Measurements from ENCODE around the gene CCDC92.

CCDC92 gene

DNA sequence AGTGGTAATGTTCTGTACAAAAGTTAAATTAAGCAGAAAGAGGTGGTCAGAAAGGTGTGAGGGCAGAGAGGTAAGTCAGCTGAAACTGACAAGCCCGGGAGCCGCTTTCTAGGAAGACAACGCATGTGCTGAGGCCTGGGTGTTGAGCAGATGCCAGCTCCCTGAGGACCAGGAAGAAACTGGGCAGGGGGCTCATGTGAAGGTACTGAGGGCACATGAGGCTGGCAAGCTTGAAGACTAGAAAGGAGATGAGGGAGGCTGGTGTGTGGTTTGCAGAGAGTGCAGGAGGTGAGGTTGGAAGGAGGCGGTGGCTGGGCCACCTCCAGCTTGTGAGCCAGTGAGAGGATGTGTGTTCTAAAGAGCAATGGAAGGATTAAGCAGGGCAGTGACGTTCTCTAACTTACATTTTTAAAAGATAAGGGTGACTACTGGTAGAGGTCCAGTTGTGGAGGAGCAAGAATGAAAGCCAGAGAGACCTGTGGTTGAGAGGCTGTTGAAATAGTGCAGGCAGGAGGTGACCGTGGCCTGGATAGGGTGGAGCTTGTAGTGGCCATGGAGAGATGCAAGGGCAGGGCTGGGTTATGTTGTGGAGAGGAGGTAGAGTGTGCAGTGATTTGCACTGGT is 29.5 kb upstream of the CCDC92 start:
- no peak for DNase-seq (ENCODE audit: low spot score)

- DNase-seq (ENCODE audit: low spot score), result no peak
Observed at GRCh38 chr12:124001343-124001742, 28.7 kb upstream of the CCDC92 start.

DNA sequence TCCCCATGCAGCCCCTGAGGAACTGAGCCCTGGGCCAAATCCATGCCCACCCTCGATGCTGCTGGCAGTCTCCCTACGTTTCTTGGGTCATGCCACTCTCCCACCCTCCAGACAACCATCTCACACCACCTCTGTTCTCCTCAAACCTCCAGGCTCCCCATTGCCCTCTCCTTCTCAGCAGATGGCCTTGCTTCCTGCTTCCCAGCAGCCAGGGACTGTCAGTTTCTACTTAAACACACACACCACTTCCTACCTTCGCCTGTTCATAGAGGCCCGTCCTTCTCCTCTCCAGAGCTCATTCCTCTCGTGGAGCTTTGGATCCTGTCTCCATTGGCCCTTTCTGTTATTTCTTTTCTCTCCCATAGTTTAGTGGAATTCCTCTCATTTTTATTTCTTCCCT is 27.5 kb upstream of the CCDC92 start:
- DNase-seq (ENCODE audit: low spot score), result no peak

GRCh38 chr12:123998991-123999359 is 26.3 kb upstream of the CCDC92 start:
- no peak for DNase-seq (ENCODE audit: low spot score)

DNA sequence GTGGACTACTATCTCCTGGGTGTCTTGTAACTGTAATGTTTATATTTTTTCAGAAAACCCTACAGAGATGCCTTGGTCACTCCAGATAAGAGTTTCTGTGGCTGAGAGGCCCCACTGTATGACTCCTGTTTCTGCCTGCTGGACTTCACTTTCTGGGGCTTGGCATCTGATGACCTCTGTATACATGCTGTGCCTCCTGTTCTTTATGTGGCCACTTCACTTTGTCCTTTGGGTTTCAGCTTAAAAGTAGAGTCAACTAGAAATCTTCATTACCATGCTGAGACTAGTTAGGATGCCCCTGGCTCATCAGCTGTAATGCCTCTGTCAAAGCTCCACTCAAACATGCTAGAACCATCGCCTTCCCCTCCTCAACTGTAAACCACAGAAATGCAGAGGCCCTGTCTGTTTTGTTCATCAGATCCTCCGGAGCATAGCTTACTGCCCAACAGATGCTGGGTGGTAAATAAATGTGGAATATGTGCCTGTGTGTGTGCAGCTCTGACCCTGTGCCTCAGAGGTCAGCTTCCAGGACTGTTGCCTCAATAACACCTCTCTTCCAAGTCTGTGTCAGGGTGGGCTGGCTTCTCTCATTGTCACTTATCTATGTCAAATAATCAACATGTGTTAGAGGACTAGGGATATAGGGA is 25.8 kb upstream of the CCDC92 start:
- DNase-seq (ENCODE audit: low spot score), result no peak

DNA sequence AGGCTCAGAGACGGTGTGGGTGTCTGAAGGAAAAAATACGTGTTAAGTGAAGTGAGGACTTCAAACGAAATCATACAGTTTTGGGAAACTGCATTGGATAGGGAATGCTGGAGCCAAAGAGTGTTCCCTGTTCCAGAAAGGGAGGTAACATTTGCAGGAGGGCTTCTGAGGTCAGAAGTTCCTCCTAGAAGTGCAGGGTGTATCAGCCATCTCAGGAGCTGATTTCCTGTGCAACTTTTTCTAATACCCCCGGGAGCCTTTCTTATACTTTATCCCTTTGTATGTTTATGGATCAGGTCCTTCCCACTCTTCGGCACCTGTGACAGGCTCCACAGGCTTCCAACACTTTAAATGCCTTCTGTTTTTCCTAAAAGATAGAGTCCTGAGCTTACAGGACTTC is 25.3 kb upstream of the CCDC92 start:
- no peak for DNase-seq (ENCODE audit: low spot score)

DNA sequence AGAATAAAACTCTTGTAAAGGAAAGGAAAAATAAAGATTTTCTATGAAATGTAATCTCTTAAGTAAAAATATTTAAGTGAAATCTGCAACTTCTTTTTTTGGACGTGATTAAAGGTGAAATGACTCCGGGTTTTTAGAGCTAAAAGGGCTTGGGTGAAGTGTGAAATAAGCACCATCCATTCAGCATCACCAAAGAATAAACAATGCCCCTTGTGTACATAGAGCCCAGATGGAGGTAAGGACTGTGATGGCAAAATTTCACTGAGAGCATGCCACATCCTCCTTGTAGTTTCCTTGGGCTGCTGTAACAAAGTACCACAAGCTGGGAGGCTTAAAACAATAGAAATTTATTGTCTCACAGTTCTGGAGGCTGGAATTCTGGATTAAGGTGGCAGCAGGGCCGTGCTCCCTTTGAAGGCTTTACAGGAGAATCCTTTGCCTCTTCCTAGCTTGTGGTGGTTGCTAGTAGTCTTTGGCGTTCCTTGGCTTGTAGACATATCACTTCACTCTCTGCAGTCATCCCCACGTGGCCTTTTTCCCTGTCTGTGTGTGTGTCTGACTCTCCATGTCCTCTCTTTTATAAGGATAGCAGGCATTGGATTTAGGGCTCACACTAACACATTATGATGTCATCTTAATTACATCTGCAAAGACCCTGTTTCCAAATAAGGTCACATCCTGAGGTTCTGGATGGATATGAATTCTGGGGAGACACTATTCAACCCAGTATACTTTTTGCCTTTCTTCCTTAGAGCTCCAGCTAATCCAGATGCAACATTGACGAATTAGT is 24.6 kb upstream of the CCDC92 start:
- no peak for DNase-seq (ENCODE audit: low spot score)

- DNase-seq (ENCODE audit: low spot score), result peak; percentile 89
Observed at GRCh38 chr12:123996581-123996980, 23.9 kb upstream of the CCDC92 start.

DNA sequence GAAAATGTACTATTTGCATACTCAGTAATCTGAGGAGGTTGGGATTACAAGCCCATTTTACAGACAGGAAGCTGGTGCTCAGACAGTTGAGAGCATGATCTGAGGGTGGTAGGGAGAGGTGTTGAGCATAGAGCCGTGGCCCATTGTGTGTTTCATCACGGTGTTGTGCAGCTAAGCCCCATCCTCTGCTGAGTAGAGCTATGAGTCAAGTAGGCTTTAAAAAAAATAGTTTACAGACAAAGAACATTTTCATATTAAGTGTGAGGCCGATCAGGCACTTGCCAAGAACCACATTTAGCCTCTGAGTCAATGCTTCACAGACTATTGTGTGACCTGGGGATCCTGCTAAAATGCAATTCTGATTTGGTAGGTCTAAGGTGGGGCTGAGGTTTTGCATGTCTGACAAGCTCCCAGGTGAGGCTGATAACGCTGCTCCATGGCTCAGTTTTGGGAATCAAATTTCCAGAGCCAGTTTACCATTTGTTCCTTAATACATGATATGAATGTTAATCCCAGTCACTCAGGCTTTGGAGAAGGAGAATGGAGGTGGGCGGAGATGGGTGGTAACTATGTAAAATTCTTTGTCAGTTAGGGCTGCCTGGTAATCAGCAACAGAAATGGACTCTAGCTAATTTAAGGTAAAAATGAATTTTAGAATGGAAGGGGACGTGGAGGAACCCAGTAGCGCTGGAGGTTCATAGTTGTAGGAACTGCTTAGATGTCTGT is 22.6 kb upstream of the CCDC92 start:
- no peak for DNase-seq (ENCODE audit: low spot score)

GRCh38 chr12:123992118-123992825 is 19.6 kb upstream of the CCDC92 start:
- DNase-seq (ENCODE audit: low spot score), result no peak

DNA sequence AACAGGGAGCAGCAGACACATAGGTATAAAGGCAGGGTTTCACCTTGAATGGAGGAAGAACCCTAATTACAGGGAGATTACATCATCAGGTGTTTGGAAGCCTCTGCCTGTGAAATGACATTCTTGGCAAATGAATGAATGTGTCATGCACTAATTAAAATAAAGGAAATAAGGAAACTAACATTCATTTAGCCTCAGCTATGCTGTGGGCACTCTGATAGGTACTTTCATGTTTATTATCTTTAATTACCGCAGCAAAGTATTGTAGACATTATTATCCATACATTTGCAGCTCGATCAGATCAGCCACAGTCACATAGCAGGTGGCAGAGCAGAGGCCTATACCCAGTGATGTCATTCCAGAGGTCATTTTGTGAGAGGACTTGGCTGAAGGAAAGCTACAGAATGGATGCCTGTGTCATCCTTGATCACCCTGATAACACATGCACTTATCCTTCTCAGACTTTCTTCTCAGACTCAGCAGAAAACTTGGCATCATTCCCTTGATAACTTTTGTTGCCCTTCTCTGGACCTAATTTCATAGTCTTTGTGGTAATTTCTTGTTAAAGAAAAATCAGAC is 18.8 kb upstream of the CCDC92 start:
- no peak for DNase-seq (ENCODE audit: low spot score)

- no peak for DNase-seq (ENCODE audit: low spot score)
Observed at GRCh38 chr12:123990511-123990910, 17.9 kb upstream of the CCDC92 start.

- no peak for DNase-seq (ENCODE audit: low spot score)
Observed at GRCh38 chr12:123989753-123990152, 17.1 kb upstream of the CCDC92 start.

DNA sequence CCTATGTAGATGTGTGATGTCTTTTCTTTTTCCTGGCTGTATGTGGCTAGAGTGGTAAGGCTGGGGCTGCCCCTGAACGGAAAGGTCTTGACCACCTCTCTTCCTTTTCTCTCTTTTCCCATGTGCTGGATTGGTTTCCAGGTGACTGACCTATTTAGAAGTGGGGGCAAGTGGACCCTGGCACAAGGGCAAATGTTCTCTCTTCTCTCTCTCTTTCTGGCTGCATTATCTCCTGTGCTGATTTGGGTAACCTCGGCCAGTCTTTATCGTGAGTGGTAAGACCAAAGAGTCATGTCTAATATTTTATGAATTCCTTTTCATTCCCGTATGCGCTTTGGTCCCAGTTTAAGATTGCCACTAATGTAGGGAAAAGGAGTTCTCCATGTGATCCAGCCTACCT is 16.5 kb upstream of the CCDC92 start:
- DNase-seq (ENCODE audit: low spot score), result no peak

DNA sequence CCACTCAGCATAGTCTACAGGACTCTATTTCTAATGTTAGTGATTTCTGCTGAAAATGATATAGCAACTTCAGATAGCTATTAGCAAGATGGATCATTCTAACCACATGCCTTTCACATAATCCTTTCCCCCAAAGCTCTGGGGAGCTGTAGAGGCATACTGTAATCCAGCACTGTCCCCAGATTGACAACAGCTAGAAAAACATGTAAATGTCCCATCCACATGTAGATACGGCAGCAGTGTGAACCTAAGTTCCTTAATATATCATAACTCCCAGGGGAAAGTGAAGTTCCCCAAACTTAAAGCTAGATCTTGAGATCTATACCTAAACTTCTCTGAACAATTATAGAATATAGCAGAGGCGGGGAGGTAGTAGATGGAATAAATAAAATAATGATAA is 14.4 kb upstream of the CCDC92 start:
- no peak for DNase-seq (ENCODE audit: low spot score)

- no peak for DNase-seq (ENCODE audit: low spot score)
Observed at GRCh38 chr12:123986374-123986965, 13.8 kb upstream of the CCDC92 start.

- DNase-seq (ENCODE audit: low spot score), result no peak
Observed at GRCh38 chr12:123984903-123985302, 12.3 kb upstream of the CCDC92 start.

GRCh38 chr12:123983822-123984485 is 11.3 kb upstream of the CCDC92 start:
- DNase-seq (ENCODE audit: low spot score), result peak; percentile 80

DNA sequence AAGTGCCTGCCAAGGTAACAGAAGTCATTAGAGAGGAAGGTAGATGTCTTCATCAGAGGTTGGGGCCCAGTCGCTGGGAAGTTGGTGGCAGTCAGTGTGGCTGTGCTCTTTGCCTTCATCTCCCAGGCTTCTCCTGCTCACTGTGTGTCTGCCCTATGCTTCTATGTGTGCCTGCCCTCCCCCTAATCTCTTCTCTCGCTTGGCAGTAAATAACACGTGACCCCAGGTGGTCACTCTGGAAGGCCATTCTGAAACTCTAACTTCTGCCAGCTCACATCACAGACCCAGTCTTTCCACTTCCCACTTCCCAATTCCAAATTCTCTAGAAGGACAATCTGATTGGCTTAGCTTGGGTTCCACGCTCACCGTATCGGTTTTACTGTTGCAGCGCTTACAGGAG is 9.6 kb upstream of the CCDC92 start:
- DNase-seq (ENCODE audit: low spot score), result no peak

DNA sequence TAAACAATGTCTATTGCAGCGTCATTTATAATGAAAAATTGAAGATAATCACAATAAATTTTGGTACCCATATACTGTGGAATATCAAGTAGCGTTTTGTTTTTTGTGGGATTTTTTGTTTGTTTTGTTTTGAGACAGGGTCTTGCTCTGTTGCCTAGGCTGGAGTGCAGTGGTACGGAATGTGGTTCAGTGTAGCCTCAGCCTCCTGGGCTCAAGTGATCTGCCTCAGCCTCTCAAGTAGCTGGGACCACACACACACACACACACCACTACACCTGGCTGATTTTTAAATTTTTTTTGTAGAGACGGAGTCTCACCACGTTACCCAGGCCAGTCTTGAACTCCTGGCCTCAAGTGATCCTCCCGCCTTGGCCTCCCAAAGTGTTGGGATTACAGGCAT is 6.9 kb upstream of the CCDC92 start:
- no peak for DNase-seq (ENCODE audit: low spot score)

Data from Ammon's horn (tissue), 1 donor.